OCI-LY7 (cell line): Measurements from ENCODE around the gene CACNA2D1. TPM values are rescaled to one million over a fixed set of nuclear protein-coding genes. Genes with fewer than 3 reads are reported as not detected.

Experiments
- BruUV-seq: library from RNA; stranded (reverse); fragments of 400-500 nt; replicated peaks from 2 replicates; lab custom pipeline; 2021; lab: Mats Ljungman, UMichigan
- CTCF ChIA-PET: fragments of 300-600 bp; sonication (Branson Sonifier 250); formaldehyde crosslinking; loops from one replicate; lab custom pipeline; 2022; ENCODE audit warnings: antibody characterized with exemption; ENCODE audit not compliant: unreplicated experiment; lab: Charles Lee
- POLR2A ChIA-PET: fragments of 300-600 bp; sonication (Branson Sonifier 250); formaldehyde crosslinking; loops from one replicate; lab custom pipeline; 2022; ENCODE audit warnings: antibody characterized with exemption; lab: Charles Lee
- DNase-seq: peaks from one replicate; pipeline ENCODE4 v3.0.0-alpha.2; 2015; ENCODE audit warnings: low spot score
- H2AFZ ChIP-seq: fragments of 200-600 bp; sonication (generic), shearing (Covaris generic); 2 replicates; pipeline ENCODE4 v1.6.1; 2014; ENCODE audit warnings: mild to moderate bottlenecking, antibody characterized with exemption, low read length, moderate library complexity
- H3K27ac ChIP-seq: fragments of 200-600 bp; sonication (generic); 2 replicates; pipeline ENCODE4 v1.5.1; 2014; ENCODE audit warnings: mixed run types, low read depth, mild to moderate bottlenecking, moderate library complexity, low read length, inconsistent platforms; ENCODE audit not compliant: poor library complexity, severe bottlenecking
- H3K36me3 ChIP-seq: fragments of 200-600 bp; sonication (generic); 2 replicates; pipeline ENCODE4 v1.6.1; 2014; ENCODE audit warnings: mild to moderate bottlenecking, antibody characterized with exemption, low read length, moderate library complexity, mixed read lengths; ENCODE audit not compliant: insufficient read depth
- H3K4me1 ChIP-seq: fragments of 200-600 bp; sonication (generic); 2 replicates; pipeline ENCODE4 v1.5.1; 2014; ENCODE audit warnings: mild to moderate bottlenecking, low read length; ENCODE audit not compliant: insufficient read depth, poor library complexity, severe bottlenecking
- H3K4me2 ChIP-seq: fragments of 200-600 bp; sonication (generic); 2 replicates; pipeline ENCODE4 v1.6.1; 2014; ENCODE audit warnings: mild to moderate bottlenecking, low read length
- H3K4me3 ChIP-seq: fragments of 200-600 bp; sonication (generic); 2 replicates; pipeline ENCODE4 v1.5.1; 2014; ENCODE audit warnings: mild to moderate bottlenecking, low read depth, low read length; ENCODE audit not compliant: poor library complexity, severe bottlenecking
- H3K79me2 ChIP-seq: fragments of 200-600 bp; sonication (generic); 2 replicates; pipeline ENCODE4 v1.6.1; 2016; ENCODE audit warnings: low read depth, mild to moderate bottlenecking, low read length, moderate library complexity, mixed read lengths; ENCODE audit not compliant: insufficient read depth
- H3K9me2 ChIP-seq: fragments of 200-600 bp; sonication (generic); 2 replicates; pipeline ENCODE4 v1.6.1; 2016; ENCODE audit warnings: mild to moderate bottlenecking, low read length, mixed read lengths; ENCODE audit not compliant: insufficient read depth
- H3K9me3 ChIP-seq: fragments of 200-600 bp; sonication (generic); 2 replicates; pipeline ENCODE4 v1.6.1; 2014; ENCODE audit warnings: mild to moderate bottlenecking, mixed run types, low read length, mixed read lengths
- H4K20me1 ChIP-seq: fragments of 200-600 bp; sonication (generic); 2 replicates; pipeline ENCODE4 v1.6.1; 2014; ENCODE audit warnings: mild to moderate bottlenecking, antibody characterized with exemption, low read length, moderate library complexity, mixed read lengths; ENCODE audit not compliant: insufficient read depth
- EZH2phosphoT487 ChIP-seq: fragments of 200-600 bp; sonication (generic); IDR thresholded peaks from 2 replicates; pipeline ENCODE4 v1.6.1; 2018; ENCODE audit warnings: low read depth, borderline replicate concordance, mild to moderate bottlenecking, mixed run types, antibody characterized with exemption, low read length, moderate library complexity, mixed read lengths
- intact Hi-C: fragments of 100-400 bp; cut with micrococcal nuclease; formaldehyde crosslinking; loops from one replicate; pipeline ENCODE4 v1.10.0; 2022; ENCODE audit not compliant: unreplicated experiment
- total RNA-seq, 2 experiments: library from RNA; depleted of rRNA in 1 of 2; stranded (reverse); fragments of >200 nt in 1 of 2; shearing (Covaris generic) in 1 of 2; gene quantifications; 2 replicates each; pipeline ENCODE4 v1.2.3, GENCODE V29; 2014 to 2022
- TF ChIP-seq, protein P1 (sequence below): fragments of 200-600 bp; sonication (generic); conservative IDR thresholded peaks from 2 replicates; pipeline ENCODE4 v1.5.1; 2014; ENCODE audit warnings: mild to moderate bottlenecking, antibody characterized with exemption, low read length, moderate library complexity, mixed read lengths

Gene CACNA2D1
- total RNA-seq, 2 experiments from 2014 or later, result not detected

DNA sequence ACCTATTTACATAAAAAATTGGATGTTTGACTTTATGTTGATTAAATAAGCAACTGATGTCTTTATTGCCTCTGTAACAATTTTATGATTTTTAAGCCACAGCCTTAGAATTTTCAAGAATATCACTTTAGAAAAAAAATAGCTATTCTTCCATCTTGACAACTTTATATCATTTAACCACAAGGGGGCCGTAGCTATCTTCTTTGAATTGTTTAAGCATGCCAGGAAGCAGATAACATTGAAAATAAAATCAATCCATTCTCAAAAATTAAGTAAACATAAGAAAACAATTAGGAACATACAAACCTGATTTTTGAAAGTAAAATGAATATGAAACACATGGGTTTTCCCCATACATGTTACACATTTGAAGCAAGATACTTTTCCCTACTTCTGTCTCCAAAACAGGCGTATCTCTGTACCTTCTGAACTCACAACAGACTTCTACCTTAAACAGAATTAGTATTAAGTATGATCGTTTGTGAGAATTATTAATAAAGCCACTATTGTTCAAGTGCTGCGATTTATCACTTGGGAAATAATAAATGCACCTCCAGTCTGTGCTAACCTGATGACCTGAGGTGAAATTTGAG is 209.0 kb downstream of the CACNA2D1 start:
- BruUV-seq, result no TSS peak
- CTCF ChIA-PET, result no interaction called here

DNA sequence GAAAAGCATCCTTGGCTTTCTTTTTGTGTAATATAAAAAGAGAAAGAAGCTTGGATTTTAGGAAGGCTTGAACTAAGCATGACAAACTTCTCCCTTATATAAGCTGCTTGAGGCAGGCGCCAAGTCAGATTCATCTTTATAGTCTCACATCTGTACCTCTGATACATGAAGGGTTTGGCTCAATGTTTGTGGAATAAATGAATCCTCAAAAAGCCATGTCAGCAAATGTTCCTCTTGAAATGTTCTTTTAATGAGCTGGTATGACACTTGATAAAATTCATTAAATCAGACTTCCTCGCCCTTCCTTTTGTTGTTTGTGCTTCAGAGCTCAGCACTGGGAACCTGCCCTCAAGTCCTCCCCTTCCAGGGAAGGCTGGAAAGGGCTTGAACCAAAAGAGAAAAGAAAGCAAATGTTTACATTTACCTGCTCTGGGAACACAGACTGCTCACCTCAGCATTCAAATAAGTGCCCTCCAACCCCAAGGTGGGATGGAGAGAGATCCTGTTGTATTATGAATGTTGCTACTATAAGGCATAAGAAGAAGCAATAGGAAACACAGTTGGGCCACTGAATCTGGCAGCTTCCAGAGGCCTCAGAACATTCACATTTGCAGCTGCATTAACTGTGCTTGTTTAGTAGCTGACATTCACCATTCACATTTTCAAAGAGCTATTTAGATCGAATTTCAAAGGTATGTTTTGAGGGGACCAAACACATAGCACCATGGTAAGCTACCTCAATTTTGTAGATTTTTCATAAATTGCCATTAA is 212.6 kb downstream of the CACNA2D1 start:
- Histone ChIP-seq H3K4me3 (no peak overlapping the region), H3K4me1 (no peaks in the 10 kb centered on the region), H3K79me2 (no peaks in the 10 kb centered on the region), H3K9me2 (no peaks in the 10 kb centered on the region), H3K27ac (no peak overlapping the region), H4K20me1 (no peaks in the 10 kb centered on the region), H3K4me2 (no peak overlapping the region), H3K36me3 (no peaks in the 10 kb centered on the region), H2AFZ (no peak overlapping the region), H3K9me3 (no peaks in the 10 kb centered on the region)
- no peak for DNase-seq
- TF ChIP-seq EZH2phosphoT487, result no peak
- TF ChIP-seq, protein P1, sequence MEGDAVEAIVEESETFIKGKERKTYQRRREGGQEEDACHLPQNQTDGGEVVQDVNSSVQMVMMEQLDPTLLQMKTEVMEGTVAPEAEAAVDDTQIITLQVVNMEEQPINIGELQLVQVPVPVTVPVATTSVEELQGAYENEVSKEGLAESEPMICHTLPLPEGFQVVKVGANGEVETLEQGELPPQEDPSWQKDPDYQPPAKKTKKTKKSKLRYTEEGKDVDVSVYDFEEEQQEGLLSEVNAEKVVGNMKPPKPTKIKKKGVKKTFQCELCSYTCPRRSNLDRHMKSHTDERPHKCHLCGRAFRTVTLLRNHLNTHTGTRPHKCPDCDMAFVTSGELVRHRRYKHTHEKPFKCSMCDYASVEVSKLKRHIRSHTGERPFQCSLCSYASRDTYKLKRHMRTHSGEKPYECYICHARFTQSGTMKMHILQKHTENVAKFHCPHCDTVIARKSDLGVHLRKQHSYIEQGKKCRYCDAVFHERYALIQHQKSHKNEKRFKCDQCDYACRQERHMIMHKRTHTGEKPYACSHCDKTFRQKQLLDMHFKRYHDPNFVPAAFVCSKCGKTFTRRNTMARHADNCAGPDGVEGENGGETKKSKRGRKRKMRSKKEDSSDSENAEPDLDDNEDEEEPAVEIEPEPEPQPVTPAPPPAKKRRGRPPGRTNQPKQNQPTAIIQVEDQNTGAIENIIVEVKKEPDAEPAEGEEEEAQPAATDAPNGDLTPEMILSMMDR, result no peak
- ChIA-PET POLR2A (interaction anchor here (0.6 kb wide), 1 partner anchor 116 kb away, joined by 4 read pairs; no protein-coding TSS in a partner anchor), CTCF (no interaction called here)
- BruUV-seq, result no TSS peak
- intact Hi-C loops, result loop anchor here (5.0 to 10.0 kb wide), 2 partner anchors 344 to 496 kb away; no protein-coding TSS in a partner anchor

More for the DNA sequence above, 209.0 kb downstream of the CACNA2D1 start:
- H3K4me1 ChIP-seq, result no peaks in the 10 kb centered on the region
- H3K4me2 ChIP-seq, result no peak overlapping the region
- peak; percentile 33 for DNase-seq
- intact Hi-C loops, result loop anchor here (5.0 to 10.0 kb wide), 2 partner anchors 340 to 493 kb away; no protein-coding TSS in a partner anchor
- H3K4me3 ChIP-seq, result no peak overlapping the region
- H3K36me3 ChIP-seq, result no peaks in the 10 kb centered on the region
- no peaks in the 10 kb centered on the region for H3K9me3 ChIP-seq
- H3K79me2 ChIP-seq, result no peaks in the 10 kb centered on the region
- TF ChIP-seq, protein P1, result peak; percentile 84
- no peak for TF ChIP-seq EZH2phosphoT487
- H2AFZ ChIP-seq, result no peak overlapping the region
- no peaks in the 10 kb centered on the region for H3K9me2 ChIP-seq
- no peak overlapping the region for H3K27ac ChIP-seq
- POLR2A ChIA-PET, result no interaction called here
- H4K20me1 ChIP-seq, result no peaks in the 10 kb centered on the region
